Islet of Langerhans (tissue), 1 donor: ENCODE measurements around the gene HCN1.

Experiments
- FAIRE-seq: peaks from one replicate; lab custom pipeline; 2011; peaks lifted over from hg19 to GRCh38; lab: Jason Lieb, UNC

HCN1 gene

DNA sequence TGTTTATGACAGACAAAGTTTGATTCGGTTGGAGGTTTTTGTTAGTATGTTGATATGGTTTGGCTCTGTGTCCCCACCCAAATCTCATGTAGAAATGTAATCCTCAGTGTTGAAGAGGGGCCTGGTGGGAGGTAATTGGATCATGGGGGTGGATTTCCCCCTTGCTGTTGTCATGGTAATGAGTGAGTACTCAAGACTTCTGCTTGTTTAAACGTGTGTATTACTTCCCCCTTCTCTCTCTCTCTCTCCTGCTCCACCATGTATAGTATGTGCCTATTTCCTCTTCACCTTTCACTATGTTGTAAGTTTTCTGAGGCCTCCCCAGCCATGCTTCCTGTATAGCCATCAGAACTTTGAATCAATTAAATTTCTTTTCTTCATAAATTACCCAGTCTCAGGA is 415.1 kb downstream of the HCN1 start:
- no peak for FAIRE-seq

DNA sequence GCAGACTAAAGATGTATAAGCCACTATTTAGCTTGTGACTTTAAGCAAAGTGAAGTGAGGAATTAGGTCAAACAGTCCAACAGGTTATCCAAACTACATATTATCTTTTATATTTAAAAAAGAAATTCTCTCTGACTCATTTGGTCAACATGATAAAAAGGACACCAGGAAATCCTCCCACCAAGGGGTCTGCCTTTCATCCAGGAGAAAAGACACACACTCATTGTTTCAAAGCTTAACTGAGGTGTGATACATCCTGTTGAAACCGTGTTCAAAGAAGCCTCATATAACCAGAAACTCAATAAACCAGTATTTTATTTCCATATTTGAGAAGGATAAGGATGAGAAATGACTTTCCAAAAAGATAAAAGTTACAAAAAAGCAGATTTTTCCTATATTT is 417.1 kb downstream of the HCN1 start:
- no peak for FAIRE-seq

GRCh38 chr5:45277860-45278259 is 418.3 kb downstream of the HCN1 start:
- no peak for FAIRE-seq

DNA sequence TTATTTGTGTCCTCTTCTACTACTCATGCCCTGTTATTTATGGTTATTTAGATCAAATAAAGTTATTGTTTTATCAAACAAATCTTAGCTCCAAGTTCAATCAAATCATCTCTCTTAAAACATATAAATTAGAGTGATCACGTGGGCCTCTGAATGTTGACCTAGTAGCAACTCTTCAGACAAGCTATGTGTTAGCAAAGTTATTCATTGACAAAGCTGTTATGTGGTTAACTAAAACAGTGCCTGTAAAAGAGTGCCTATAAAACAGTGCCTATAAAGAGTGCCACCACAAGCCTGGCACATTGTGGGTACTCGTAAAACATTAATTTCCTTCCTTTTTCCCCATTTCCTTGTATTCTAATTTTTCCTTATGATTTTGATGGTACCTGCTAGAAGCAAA is 421.9 kb downstream of the HCN1 start:
- no peak for FAIRE-seq

GRCh38 chr5:45271626-45272025 is 424.6 kb downstream of the HCN1 start:
- no peak for FAIRE-seq

GRCh38 chr5:45264447-45264846 is 431.7 kb downstream of the HCN1 start:
- no peak for FAIRE-seq

GRCh38 chr5:45262061-45262590 is 434.1 kb downstream of the HCN1 start:
- no peak for FAIRE-seq

DNA sequence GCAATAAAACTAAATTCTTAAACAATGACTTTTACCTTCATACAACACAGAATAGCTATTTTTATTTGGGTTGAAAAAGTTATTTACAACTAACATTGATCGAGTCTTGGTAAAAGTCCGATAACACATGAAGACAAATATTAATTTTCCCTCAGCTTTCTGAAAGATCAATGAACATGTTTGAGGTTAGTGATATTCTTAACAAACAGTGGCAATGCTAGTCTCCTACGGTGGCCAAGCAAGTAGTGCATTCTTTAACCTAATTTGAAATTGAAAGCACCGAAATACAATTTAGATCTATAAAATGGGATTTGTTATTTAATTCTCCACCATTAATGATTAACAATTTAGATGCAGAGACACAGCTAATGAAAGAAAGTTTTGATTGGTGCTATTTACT is 435.1 kb downstream of the HCN1 start:
- FAIRE-seq: no peak

GRCh38 chr5:45260292-45260691 is 435.9 kb downstream of the HCN1 start:
- no peak for FAIRE-seq

DNA sequence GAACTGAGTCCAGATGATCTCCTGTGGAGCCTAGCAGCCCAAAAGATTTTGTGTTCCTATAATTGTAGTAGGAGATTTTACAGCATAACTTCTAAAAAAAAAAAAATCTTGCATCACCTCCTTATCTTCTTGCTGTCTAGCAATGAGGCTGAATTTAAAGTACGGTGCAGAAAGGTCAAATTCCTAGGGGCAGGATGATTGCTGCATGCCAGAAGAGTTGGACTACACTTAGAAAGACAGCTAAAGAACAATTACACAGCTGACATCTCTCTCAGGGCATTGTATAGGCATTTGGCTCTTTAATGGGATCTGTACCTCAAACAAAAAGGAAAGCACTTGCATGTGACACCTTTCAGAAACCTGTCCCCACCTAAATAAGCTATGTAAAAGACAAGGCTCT is 443.2 kb downstream of the HCN1 start:
- no peak for FAIRE-seq

- no peak for FAIRE-seq
Observed at GRCh38 chr5:45252541-45252940, 443.6 kb downstream of the HCN1 start.

- FAIRE-seq: no peak
Observed at GRCh38 chr5:45225571-45226031, 470.6 kb downstream of the HCN1 start.

- FAIRE-seq: no peak
Observed at GRCh38 chr5:45205403-45205961, 490.7 kb downstream of the HCN1 start.
